Stomach (tissue), 4 donors: ENCODE data around the gene CCBE1.

Experiments used
- CTCF ChIP-seq, 7 experiments: fragments of 450-650 bp in 4 of 7; fragments of 200-600 bp in 3 of 7; sonication (generic) in 3 of 7; IDR thresholded peaks; one replicate each; pipeline ENCODE4 v1.5.1; 2016 to 2019; ENCODE audit warnings: antibody characterized with exemption in 7 of 7, control low read depth in 2 of 7, mild to moderate bottlenecking in 1 of 7
- EP300 ChIP-seq: sonication (generic); formaldehyde crosslinking; IDR thresholded peaks from one replicate; pipeline ENCODE4 v1.6.1; 2017; ENCODE audit warnings: antibody characterized with exemption
- POLR2A ChIP-seq, 4 donors: fragments of 450-650 bp; IDR thresholded peaks; one replicate each; pipeline ENCODE4 v1.6.1; 2016; ENCODE audit warnings: antibody characterized with exemption in 4 of 4, control low read depth in 2 of 4, mild to moderate bottlenecking in 1 of 4, moderate library complexity in 1 of 4

- TF ChIP-seq CTCF (IDR thresholded peaks at IDR 0.05): no peak
- TF ChIP-seq POLR2A (IDR thresholded peaks at IDR 0.05): no peak
- no peak for TF ChIP-seq EP300
Observed at GRCh38 chr18:59717291-59717690, 20.1 kb upstream of the CCBE1 start.
